SU-DHL-6 (cell line): ENCODE data around the gene PSEN2.

Experiments used
- H2AFZ ChIP-seq: fragments of 200-600 bp; sonication (generic); 2 replicates; pipeline ENCODE4 v1.6.1; 2014; ENCODE audit warnings: low read depth, mild to moderate bottlenecking, moderate library complexity, mixed read lengths, antibody characterized with exemption, low read length; ENCODE audit not compliant: severe bottlenecking
- H3F3A ChIP-seq: fragments of 200-600 bp; shearing (Covaris generic); 2 replicates; pipeline ENCODE4 v1.6.0; 2016; ENCODE audit warnings: antibody characterized with exemption, mild to moderate bottlenecking; ENCODE audit not compliant: insufficient read depth
- H3K27ac ChIP-seq: fragments of 200-600 bp; sonication (generic); 2 replicates; pipeline ENCODE4 v1.5.1; 2016; ENCODE audit warnings: low read depth, mild to moderate bottlenecking, low read length, moderate library complexity, mixed read lengths
- H3K27me3 ChIP-seq: fragments of 200-600 bp; sonication (generic), shearing (Covaris generic); 2 replicates; pipeline ENCODE4 v1.6.0; 2014; ENCODE audit warnings: mild to moderate bottlenecking, low read length
- H3K36me3 ChIP-seq: fragments of 200-600 bp; sonication (generic); 2 replicates; pipeline ENCODE4 v1.6.1; 2014; ENCODE audit warnings: mild to moderate bottlenecking, low read length, mixed read lengths
- H3K4me2 ChIP-seq: fragments of 300-600, 200-600 bp; shearing (Covaris generic), sonication (generic); 2 replicates; pipeline ENCODE4 v1.6.0; 2014; ENCODE audit warnings: low read length, low read depth, mild to moderate bottlenecking; ENCODE audit not compliant: poor library complexity, severe bottlenecking
- H3K4me3 ChIP-seq: fragments of 200-600 bp; sonication (generic); 2 replicates; pipeline ENCODE4 v1.5.1; 2014; ENCODE audit warnings: antibody characterized with exemption, low read length, mild to moderate bottlenecking, mixed read lengths; ENCODE audit not compliant: insufficient read depth, poor library complexity, severe bottlenecking
- H3K79me2 ChIP-seq: fragments of 200-600 bp; sonication (generic); 2 replicates; pipeline ENCODE4 v1.6.1; 2014; ENCODE audit warnings: mild to moderate bottlenecking, low read length, moderate library complexity; ENCODE audit not compliant: insufficient read depth
- H3K9ac ChIP-seq: fragments of 200-600 bp; sonication (generic); 2 replicates; pipeline ENCODE4 v1.7.0; 2014; ENCODE audit warnings: mild to moderate bottlenecking, low read length
- H3K9me2 ChIP-seq: fragments of 200-600 bp; sonication (generic); replicated peaks from 2 replicates; pipeline ENCODE4 v1.6.1; 2014; ENCODE audit warnings: low read length; ENCODE audit not compliant: insufficient read depth
- H3K9me3 ChIP-seq: fragments of 200-600 bp; sonication (generic); 2 replicates; pipeline ENCODE4 v1.6.1; 2014; ENCODE audit warnings: low read length, mixed read lengths; ENCODE audit not compliant: insufficient read depth
- H4K20me1 ChIP-seq: fragments of 200-600 bp; sonication (generic); 2 replicates; pipeline ENCODE4 v1.6.1; 2014; ENCODE audit warnings: low read depth, mild to moderate bottlenecking, antibody characterized with exemption, low read length, moderate library complexity, mixed read lengths
- CTCF ChIP-seq: fragments of 200-600 bp; sonication (generic); IDR thresholded peaks from one replicate; pipeline ENCODE4 v1.5.1; 2017; ENCODE audit warnings: antibody characterized with exemption, mild to moderate bottlenecking, low read length, moderate library complexity; ENCODE audit not compliant: insufficient read depth, poor library complexity, severe bottlenecking
- EZH2phosphoT487 ChIP-seq: fragments of 200-600 bp; sonication (generic), shearing (Covaris generic); conservative IDR thresholded peaks from 2 replicates; pipeline ENCODE4 v1.6.1; 2018; ENCODE audit warnings: mild to moderate bottlenecking, antibody characterized with exemption, low read length, moderate library complexity, mixed read lengths

Gene PSEN2

GRCh38 chr1:226888021-226888420 is 17.6 kb downstream of the PSEN2 start:
- no peak for TF ChIP-seq EZH2phosphoT487
- no peak for TF ChIP-seq CTCF
- no peaks in the 10 kb centered on the region for H3K36me3 ChIP-seq

GRCh38 chr1:226888816-226889215 is 18.4 kb downstream of the PSEN2 start:
- H2AFZ ChIP-seq = no peak overlapping the region
- H3F3A ChIP-seq = no peaks in the 10 kb centered on the region
- no peaks in the 10 kb centered on the region for H3K9me2 ChIP-seq
- no peaks in the 10 kb centered on the region for H3K9me3 ChIP-seq
- no peaks in the 10 kb centered on the region for H3K36me3 ChIP-seq
- TF ChIP-seq CTCF (no peak), EZH2phosphoT487 (no peak)
- H3K27me3 ChIP-seq = no peaks in the 10 kb centered on the region
- no peaks in the 10 kb centered on the region for H4K20me1 ChIP-seq
- H3K27ac ChIP-seq = no peak overlapping the region
- H3K9ac ChIP-seq = no peak overlapping the region
- no peak overlapping the region for H3K4me3 ChIP-seq
- no peak overlapping the region for H3K4me2 ChIP-seq
- no peaks in the 10 kb centered on the region for H3K79me2 ChIP-seq

More at GRCh38 chr1:226888021-226888420, 17.6 kb downstream of the PSEN2 start:
- Histone ChIP-seq H3K9me3 (no peaks in the 10 kb centered on the region), H3K79me2 (no peaks in the 10 kb centered on the region), H4K20me1 (no peaks in the 10 kb centered on the region), H3K4me3 (no peak overlapping the region), H3K4me2 (no peak overlapping the region), H3K27ac (no peak overlapping the region), H3K9me2 (no peaks in the 10 kb centered on the region), H2AFZ (no peak overlapping the region), H3K27me3 (no peaks in the 10 kb centered on the region), H3F3A (no peaks in the 10 kb centered on the region), H3K9ac (no peak overlapping the region)

GRCh38 chr1:226889616-226890330 is 19.4 kb downstream of the PSEN2 start:
- Histone ChIP-seq H3K9me2 (no peaks in the 10 kb centered on the region), H4K20me1 (no peaks in the 10 kb centered on the region), H3K79me2 (no peaks in the 10 kb centered on the region), H2AFZ (no peak overlapping the region), H3F3A (no peaks in the 10 kb centered on the region), H3K36me3 (no peaks in the 10 kb centered on the region), H3K4me2 (no peak overlapping the region), H3K4me3 (no peak overlapping the region), H3K9ac (no peak overlapping the region), H3K27ac (no peak overlapping the region), H3K9me3 (no peaks in the 10 kb centered on the region), H3K27me3 (no peaks in the 10 kb centered on the region)
- no peak for TF ChIP-seq EZH2phosphoT487
- no peak for TF ChIP-seq CTCF
